GM12874 (cell line): Measurements from ENCODE around the gene TRPM2.

Source experiments
- TF ChIP-seq, protein P1 (sequence below): IDR thresholded peaks from 2 replicates; pipeline ENCODE4 v1.5.1; 2011; ENCODE audit warnings: low read depth, mild to moderate bottlenecking, control low read depth, low read length, moderate library complexity; ENCODE audit not compliant: insufficient read depth

Gene TRPM2

DNA sequence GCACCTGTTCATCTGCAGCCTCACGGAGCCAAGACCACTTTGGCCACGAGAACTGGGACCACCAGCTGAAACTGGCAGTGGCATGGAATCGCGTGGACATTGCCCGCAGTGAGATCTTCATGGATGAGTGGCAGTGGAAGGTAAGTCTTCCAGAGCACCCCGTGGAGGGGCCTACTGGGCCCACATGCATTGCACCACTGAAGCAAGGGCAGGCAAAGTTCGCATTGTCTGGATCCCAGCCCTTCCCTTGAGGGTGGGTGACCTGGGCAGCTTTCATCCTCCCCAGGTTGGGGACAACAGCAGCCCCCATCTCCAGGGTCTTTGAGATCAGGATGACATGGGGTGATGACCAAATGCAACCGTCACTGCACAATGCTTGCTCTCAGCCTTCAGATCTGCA, 37.5 kb downstream of the TRPM2 start:
- TF ChIP-seq, protein P1, sequence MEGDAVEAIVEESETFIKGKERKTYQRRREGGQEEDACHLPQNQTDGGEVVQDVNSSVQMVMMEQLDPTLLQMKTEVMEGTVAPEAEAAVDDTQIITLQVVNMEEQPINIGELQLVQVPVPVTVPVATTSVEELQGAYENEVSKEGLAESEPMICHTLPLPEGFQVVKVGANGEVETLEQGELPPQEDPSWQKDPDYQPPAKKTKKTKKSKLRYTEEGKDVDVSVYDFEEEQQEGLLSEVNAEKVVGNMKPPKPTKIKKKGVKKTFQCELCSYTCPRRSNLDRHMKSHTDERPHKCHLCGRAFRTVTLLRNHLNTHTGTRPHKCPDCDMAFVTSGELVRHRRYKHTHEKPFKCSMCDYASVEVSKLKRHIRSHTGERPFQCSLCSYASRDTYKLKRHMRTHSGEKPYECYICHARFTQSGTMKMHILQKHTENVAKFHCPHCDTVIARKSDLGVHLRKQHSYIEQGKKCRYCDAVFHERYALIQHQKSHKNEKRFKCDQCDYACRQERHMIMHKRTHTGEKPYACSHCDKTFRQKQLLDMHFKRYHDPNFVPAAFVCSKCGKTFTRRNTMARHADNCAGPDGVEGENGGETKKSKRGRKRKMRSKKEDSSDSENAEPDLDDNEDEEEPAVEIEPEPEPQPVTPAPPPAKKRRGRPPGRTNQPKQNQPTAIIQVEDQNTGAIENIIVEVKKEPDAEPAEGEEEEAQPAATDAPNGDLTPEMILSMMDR: no peak

DNA sequence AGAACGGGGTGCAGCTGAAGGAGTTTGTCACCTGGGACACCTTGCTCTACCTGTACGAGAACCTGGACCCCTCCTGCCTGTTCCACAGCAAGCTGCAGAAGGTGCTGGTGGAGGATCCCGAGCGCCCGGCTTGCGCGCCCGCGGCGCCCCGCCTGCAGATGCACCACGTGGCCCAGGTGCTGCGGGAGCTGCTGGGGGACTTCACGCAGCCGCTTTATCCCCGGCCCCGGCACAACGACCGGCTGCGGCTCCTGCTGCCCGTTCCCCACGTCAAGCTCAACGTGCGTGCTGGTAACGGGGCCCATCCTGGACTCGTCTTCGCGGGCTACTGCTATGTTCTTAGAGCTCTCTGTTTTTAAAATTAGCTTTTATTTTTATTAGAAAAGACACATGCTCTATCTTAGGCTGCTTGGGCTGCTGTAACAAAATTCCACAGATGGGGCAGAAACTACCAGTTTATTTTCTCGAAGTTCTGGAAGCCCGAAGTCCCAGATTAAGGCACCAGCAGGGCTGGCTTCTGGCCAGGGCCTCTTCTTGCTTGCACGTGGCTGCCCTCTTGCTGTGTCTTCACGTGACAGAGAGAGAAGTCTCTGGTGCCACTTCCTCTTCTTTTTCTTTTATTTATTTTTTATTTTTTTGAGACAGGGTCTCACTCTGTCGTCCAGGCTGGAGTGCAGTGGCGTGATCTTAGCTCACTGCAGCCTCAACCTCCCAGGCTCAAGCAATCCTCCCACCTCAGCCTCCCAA, 38.1 kb downstream of the TRPM2 start:
- TF ChIP-seq, protein P1: no peak

DNA sequence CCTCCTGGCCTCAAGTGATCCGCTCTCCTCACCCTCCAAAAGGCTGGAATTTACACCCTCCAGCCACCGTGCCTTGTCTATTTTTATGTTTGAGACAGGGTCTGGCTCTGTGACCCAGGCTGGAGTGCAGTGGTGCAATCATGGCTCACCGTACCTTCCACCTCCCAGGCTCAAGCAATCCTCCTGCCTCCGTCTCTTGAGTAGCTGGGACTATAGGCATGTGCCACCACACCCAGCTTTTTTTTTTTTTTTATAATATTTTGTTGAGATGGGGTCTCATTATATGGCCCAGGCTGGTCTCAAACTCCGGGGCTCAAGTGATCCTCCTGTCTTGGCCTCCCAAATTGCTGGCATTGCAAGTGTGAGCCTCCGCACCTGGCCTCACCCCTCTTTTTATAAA, 38.8 kb downstream of the TRPM2 start:
- TF ChIP-seq, protein P1: no peak

DNA sequence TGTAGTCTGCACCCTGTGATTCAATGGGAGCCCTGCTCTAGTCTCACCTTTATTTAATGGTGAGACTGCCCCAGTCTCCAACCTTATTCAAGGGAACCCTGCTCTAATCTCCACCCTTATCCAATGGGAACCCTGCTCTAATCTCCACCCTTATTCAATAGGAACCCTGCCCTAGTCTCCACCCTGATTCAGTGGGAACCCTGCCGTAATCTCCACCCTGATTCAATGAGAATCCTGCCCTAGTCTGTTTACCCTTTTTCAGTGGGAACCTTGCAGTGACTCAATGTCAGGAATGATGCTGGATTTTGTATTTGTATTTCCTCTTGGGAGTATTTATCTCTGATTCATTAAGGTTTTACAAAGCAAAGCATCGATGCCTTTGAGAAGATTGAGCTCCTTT, 39.5 kb downstream of the TRPM2 start:
- TF ChIP-seq, protein P1: no peak

DNA sequence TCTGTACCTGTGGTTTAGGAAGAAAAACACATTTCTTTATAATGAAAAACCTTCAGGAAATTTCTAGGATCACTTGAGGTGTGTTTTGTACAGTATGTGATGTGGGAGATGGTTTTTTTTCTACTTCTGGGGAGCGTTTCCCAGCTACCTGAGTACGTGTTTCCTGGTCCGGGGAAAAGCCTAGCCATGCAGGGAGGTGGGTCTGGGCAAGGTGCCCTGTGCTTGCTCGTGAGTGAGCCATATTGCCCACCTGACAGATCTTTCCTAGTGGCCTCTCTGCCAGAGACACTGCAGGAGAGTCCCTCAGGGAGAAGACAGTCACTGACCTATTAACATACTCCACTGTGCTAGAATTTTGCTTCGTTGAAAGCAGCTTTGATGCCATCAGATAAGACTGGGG, 41.3 kb downstream of the TRPM2 start:
- TF ChIP-seq, protein P1: no peak

DNA sequence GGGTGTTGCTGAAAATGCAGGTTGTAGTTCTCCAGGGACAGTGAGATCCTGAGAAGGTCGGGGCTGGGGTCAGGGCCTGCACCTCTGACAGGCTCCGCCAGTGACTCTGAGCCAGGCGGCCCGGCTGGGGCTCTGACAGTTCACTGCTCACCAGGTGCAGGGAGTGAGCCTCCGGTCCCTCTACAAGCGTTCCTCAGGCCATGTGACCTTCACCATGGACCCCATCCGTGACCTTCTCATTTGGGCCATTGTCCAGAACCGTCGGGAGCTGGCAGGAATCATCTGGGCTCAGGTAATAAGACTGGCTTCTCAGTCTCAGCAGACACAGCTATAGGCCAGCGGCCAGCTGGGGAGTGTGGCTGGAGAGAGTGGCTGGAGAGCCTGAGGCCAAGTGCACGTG, 41.8 kb downstream of the TRPM2 start:
- TF ChIP-seq, protein P1: no peak

DNA sequence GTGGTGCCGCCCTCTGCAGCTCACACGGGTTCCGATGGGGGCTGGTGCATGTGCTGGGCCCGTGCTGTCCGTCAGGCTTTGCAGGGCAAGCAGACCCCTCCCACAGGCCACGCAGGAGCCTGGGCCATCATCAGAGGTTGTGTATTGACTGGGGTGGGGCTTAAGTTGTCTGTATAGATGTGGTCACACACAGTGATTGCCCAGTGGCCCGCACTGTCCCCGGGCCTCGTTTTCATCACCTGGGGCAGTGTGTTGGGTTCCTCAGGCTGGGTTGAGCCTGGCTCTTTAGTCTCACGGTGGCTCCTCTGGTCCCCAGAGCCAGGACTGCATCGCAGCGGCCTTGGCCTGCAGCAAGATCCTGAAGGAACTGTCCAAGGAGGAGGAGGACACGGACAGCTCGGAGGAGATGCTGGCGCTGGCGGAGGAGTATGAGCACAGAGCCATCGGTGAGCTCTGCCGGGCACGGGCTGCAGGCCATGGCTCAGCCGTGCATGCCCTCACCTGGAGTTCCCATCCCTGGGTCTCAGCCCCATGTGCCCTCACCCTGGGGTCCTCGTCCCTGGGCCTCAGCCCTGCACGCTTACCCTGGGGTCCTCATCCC, 44.1 kb downstream of the TRPM2 start:
- TF ChIP-seq, protein P1: no peak
